Omental fat pad (tissue), 4 donors: ENCODE results near the gene PLXDC2. TPM values are rescaled to one million over a fixed set of nuclear protein-coding genes. Genes with fewer than 3 reads are reported as not detected.
"Not testable (repeated sequence)": the region's sequence is repeated elsewhere in the genome, so short reads cannot be mapped to it uniquely, and the experiment has no call there.

ENCODE experiments used
- ATAC-seq: fragments of 150-250 bp; one replicate; pipeline ENCODE4 v1.9.1; 2016; ENCODE audit warnings: mild to moderate bottlenecking, moderate library complexity; ENCODE audit not compliant: low FRiP score
- DNase-seq: peaks from one replicate; pipeline ENCODE4 v3.0.0-alpha.2; 2019; ENCODE audit warnings: low spot score
- total RNA-seq, 4 donors: library from RNA; depleted of rRNA; stranded (reverse); fragments of >200 nt; gene quantifications; one replicate each; pipeline ENCODE4 v1.1.0, GENCODE V29; 2016
- TF ChIP-seq, protein P1 (sequence below), 3 donors: fragments of 450-650 bp; IDR thresholded peaks; one replicate each; pipeline ENCODE4 v1.5.1; 2016 to 2017; ENCODE audit warnings: antibody characterized with exemption in 3 of 3, mild to moderate bottlenecking in 3 of 3, moderate library complexity in 2 of 3

The PLXDC2 gene
- 10 to 100 TPM; 54.0 to 79.9 (median 65.9) TPM for total RNA-seq

DNA sequence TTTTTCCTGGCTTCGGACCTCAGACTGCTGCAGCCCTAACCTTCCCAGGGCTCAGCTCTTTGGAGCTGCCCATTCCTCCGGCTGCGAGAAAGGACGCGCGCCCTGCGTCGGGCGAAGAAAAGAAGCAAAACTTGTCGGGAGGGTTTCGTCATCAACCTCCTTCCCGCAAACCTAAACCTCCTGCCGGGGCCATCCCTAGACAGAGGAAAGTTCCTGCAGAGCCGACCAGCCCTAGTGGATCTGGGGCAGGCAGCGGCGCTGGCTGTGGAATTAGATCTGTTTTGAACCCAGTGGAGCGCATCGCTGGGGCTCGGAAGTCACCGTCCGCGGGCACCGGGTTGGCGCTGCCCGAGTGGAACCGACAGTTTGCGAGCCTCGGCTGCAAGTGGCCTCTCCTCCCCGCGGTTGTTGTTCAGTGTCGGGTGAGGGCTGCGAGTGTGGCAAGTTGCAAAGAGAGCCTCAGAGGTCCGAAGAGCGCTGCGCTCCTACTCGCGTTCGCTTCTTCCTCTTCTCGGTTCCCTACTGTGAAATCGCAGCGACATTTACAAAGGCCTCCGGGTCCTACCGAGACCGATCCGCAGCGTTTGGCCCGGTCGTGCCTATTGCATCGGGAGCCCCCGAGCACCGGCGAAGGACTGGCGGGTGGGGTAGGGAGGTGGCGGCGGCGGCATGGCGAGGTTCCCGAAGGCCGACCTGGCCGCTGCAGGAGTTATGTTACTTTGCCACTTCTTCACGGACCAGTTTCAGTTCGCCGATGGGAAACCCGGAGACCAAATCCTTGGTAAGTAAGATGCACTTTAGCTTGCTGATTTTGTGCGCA is at the start of gene PLXDC2:
TSS of gene PLXDC2 (plus strand) at position 22 of the 820 bp plus-strand sequence.
- ATAC-seq (peak; percentile 21), DNase-seq (no peak)
- TF ChIP-seq, protein P1, sequence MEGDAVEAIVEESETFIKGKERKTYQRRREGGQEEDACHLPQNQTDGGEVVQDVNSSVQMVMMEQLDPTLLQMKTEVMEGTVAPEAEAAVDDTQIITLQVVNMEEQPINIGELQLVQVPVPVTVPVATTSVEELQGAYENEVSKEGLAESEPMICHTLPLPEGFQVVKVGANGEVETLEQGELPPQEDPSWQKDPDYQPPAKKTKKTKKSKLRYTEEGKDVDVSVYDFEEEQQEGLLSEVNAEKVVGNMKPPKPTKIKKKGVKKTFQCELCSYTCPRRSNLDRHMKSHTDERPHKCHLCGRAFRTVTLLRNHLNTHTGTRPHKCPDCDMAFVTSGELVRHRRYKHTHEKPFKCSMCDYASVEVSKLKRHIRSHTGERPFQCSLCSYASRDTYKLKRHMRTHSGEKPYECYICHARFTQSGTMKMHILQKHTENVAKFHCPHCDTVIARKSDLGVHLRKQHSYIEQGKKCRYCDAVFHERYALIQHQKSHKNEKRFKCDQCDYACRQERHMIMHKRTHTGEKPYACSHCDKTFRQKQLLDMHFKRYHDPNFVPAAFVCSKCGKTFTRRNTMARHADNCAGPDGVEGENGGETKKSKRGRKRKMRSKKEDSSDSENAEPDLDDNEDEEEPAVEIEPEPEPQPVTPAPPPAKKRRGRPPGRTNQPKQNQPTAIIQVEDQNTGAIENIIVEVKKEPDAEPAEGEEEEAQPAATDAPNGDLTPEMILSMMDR (IDR thresholded peaks at IDR 0.05) = no peak

DNA sequence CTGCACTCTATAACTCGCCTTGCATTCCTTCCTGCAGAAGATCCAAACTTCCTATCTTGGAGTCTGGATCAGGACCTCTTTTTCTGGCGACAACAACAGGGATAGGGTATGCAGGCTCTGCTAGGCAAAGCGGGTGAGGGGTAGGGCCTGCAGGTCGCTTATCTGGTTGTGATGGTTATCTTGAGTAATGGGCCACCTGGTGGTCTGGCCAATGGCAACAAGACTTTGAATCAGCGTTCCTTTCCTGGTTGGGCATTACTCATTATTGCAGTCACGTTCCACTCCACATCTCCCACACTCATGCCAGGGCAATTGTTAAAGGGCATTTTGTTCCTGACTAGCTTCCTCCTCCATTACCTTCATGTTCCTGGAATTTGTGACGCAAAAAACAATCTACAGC is 48.4 kb upstream of the PLXDC2 start:
- DNase-seq = no peak
- TF ChIP-seq, protein P1 (IDR thresholded peaks at IDR 0.05) = no peak
- ATAC-seq = no peak

DNA sequence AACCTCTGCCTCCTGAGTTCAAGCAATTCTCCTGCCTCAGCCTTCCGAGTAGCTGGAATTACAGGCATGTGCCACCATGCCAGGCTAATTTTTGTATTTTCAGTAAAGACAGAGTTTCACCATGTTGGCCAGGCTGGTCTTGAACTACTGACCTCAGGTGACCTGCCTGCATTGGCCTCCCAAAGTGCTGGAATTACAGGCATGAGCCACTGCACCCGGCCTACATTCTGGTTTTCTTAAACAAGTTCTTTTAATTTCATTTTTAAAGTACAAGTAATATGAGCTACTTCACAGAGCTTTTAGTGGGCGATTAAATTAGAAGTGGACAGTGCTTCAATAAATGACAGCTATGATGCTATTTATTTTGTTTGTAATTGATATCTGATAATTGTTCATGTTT is 46.4 kb upstream of the PLXDC2 start:
- not testable (repeated sequence) for ATAC-seq, DNase-seq

DNA sequence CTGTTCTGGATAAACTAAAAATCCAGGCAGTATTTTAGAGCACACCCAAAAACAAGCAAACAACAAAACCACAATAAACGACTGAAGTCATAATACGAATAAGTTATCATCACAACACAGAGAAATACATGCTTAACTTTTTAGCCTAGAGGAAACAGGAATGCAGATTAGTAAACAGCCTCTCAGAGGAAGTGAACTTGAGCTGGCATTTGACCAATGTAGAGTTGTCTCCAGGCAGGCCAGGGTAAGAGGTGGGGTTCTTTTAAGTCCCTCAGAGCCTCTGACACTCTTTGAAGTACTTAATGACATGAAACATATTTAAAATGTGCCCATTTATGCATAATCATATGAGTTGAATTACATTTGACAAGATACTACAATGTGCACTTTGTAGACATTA is 43.3 kb upstream of the PLXDC2 start:
- TF ChIP-seq, protein P1 (IDR thresholded peaks at IDR 0.05) = no peak
- no peak for ATAC-seq
- DNase-seq = no peak

DNA sequence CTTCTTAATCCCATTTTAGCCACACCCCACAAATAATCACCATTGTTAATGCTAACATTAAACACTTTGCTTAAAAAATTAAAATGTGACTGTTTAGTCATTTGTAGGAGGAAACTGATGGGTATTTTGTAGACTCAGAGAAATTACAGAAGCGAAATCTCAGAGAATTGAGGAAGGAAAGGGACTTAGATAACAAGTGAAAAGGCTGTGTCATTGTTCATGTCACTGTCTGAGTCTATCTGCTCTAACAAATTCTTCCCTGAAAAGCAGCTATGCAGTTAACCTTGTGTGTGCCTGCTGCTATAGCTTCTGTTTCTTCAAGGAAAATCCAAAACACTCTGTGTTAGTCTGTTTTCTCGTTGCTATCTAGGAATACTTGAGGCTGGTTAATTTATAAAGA is 40.9 kb upstream of the PLXDC2 start:
- TF ChIP-seq, protein P1 (IDR thresholded peaks at IDR 0.05) = no peak
- ATAC-seq = no peak
- no peak for DNase-seq

DNA sequence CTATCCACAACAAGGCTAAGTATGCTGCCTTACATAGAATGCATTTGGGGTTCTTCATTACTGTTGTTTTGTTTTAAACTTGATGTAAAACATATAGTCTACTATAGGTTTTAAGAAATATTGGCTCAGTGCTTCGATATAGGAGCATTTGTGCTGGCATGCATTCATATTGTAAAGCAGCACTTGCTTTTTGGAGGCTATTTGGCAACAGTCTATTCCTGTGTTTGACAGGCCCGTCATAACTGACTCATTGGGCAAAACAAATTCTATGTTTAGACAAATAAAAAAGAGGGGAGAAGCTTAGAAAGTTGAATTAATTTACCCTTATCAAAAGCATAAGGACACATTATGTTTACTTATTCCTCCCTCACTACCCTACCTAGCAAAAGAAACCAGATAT is 38.4 kb upstream of the PLXDC2 start:
- ATAC-seq (no peak), DNase-seq (no peak)
- TF ChIP-seq, protein P1 (IDR thresholded peaks at IDR 0.05) = no peak

DNA sequence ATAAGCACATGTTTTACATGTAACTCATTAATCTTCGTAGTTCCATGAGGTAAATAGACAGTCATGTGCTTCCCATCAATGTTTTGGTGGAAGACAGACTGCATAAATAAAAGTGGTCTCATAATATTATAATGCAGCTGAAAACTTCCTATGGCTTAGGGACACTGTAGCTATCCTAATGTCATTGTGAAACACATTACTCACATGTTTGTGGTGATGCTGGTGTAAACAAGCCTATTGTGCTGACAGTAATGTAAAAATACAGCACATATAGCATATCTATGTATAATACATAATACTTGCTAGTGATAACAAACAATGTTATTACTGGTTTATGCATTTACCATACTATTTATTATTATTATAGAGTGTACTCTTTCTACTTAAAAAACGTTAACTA is 37.2 kb upstream of the PLXDC2 start:
- no peak for DNase-seq
- ATAC-seq = no peak
- TF ChIP-seq, protein P1 (IDR thresholded peaks at IDR 0.05) = no peak
